Measurements from ENCODE around the gene SFMBT2. TPM values are rescaled to one million over a fixed set of nuclear protein-coding genes. Genes with fewer than 3 reads are reported as not detected.

Gene SFMBT2
- total and polyA plus RNA-seq, 10 of the 15 experiments (the other 5 are each of a cell fraction or from before 2014, with no cell fraction given), result 2.8 to 29.6 (median 15.1) TPM

DNA sequence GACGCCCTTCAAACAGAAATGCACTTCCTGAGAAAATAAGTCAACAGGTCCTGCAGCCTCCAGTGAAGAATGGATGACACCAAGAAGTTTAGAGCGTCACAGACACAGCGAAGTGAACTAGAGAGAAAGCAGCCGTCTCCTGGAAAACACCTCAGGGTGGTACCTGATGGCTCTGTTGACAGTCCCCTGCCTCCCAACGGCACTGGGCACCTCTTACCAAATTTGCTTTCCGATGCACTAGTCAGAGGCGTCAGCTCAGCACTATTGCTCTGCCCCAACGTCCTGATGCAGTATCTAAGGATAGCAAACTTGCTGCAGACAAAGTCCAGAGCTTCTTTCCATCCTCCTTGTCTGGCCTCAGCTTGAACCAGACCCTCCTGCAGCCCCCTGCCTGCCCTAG, 38.3 kb downstream of the SFMBT2 start:
- H3K9ac ChIP-seq (ENCODE audit: control insufficient read depth, insufficient read depth, low read length), result no peak overlapping the region
- TF ChIP-seq, protein P1, sequence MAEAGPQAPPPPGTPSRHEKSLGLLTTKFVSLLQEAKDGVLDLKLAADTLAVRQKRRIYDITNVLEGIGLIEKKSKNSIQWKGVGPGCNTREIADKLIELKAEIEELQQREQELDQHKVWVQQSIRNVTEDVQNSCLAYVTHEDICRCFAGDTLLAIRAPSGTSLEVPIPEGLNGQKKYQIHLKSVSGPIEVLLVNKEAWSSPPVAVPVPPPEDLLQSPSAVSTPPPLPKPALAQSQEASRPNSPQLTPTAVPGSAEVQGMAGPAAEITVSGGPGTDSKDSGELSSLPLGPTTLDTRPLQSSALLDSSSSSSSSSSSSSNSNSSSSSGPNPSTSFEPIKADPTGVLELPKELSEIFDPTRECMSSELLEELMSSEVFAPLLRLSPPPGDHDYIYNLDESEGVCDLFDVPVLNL (IDR thresholded peaks at IDR 0.05; ENCODE audit: low read depth, low read length), result no peak
- TF ChIP-seq, protein P2, sequence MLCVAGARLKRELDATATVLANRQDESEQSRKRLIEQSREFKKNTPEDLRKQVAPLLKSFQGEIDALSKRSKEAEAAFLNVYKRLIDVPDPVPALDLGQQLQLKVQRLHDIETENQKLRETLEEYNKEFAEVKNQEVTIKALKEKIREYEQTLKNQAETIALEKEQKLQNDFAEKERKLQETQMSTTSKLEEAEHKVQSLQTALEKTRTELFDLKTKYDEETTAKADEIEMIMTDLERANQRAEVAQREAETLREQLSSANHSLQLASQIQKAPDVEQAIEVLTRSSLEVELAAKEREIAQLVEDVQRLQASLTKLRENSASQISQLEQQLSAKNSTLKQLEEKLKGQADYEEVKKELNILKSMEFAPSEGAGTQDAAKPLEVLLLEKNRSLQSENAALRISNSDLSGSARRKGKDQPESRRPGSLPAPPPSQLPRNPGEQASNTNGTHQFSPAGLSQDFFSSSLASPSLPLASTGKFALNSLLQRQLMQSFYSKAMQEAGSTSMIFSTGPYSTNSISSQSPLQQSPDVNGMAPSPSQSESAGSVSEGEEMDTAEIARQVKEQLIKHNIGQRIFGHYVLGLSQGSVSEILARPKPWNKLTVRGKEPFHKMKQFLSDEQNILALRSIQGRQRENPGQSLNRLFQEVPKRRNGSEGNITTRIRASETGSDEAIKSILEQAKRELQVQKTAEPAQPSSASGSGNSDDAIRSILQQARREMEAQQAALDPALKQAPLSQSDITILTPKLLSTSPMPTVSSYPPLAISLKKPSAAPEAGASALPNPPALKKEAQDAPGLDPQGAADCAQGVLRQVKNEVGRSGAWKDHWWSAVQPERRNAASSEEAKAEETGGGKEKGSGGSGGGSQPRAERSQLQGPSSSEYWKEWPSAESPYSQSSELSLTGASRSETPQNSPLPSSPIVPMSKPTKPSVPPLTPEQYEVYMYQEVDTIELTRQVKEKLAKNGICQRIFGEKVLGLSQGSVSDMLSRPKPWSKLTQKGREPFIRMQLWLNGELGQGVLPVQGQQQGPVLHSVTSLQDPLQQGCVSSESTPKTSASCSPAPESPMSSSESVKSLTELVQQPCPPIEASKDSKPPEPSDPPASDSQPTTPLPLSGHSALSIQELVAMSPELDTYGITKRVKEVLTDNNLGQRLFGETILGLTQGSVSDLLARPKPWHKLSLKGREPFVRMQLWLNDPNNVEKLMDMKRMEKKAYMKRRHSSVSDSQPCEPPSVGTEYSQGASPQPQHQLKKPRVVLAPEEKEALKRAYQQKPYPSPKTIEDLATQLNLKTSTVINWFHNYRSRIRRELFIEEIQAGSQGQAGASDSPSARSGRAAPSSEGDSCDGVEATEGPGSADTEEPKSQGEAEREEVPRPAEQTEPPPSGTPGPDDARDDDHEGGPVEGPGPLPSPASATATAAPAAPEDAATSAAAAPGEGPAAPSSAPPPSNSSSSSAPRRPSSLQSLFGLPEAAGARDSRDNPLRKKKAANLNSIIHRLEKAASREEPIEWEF (IDR thresholded peaks at IDR 0.05; ENCODE audit: insufficient replicate concordance, low read depth, low read length), result no peak
- TF ChIP-seq GATAD2B (conservative IDR thresholded peaks at IDR 0.05; ENCODE audit: low read depth), result no peak
- no peak for TF ChIP-seq RBBP5 (conservative IDR thresholded peaks at IDR 0.05)
- TF ChIP-seq, protein P3, sequence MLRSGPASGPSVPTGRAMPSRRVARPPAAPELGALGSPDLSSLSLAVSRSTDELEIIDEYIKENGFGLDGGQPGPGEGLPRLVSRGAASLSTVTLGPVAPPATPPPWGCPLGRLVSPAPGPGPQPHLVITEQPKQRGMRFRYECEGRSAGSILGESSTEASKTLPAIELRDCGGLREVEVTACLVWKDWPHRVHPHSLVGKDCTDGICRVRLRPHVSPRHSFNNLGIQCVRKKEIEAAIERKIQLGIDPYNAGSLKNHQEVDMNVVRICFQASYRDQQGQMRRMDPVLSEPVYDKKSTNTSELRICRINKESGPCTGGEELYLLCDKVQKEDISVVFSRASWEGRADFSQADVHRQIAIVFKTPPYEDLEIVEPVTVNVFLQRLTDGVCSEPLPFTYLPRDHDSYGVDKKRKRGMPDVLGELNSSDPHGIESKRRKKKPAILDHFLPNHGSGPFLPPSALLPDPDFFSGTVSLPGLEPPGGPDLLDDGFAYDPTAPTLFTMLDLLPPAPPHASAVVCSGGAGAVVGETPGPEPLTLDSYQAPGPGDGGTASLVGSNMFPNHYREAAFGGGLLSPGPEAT (IDR thresholded peaks at IDR 0.05; ENCODE audit: low read depth), result no peak
- no peak for TF ChIP-seq NFIC (IDR thresholded peaks at IDR 0.05; ENCODE audit: low read depth, low read length)
- TF ChIP-seq MXI1 (IDR thresholded peaks at IDR 0.05; ENCODE audit: low read depth, low read length), result no peak
- no peak for TF ChIP-seq ZSCAN29 (IDR thresholded peaks at IDR 0.05)
- TF ChIP-seq, protein P4, sequence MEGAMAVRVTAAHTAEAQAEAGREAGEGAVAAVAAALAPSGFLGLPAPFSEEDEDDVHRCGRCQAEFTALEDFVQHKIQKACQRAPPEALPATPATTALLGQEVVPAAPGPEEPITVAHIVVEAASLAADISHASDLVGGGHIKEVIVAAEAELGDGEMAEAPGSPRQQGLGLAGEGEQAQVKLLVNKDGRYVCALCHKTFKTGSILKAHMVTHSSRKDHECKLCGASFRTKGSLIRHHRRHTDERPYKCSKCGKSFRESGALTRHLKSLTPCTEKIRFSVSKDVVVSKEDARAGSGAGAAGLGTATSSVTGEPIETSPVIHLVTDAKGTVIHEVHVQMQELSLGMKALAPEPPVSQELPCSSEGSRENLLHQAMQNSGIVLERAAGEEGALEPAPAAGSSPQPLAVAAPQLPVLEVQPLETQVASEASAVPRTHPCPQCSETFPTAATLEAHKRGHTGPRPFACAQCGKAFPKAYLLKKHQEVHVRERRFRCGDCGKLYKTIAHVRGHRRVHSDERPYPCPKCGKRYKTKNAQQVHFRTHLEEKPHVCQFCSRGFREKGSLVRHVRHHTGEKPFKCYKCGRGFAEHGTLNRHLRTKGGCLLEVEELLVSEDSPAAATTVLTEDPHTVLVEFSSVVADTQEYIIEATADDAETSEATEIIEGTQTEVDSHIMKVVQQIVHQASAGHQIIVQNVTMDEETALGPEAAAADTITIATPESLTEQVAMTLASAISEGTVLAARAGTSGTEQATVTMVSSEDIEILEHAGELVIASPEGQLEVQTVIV (IDR thresholded peaks at IDR 0.05; ENCODE audit: borderline replicate concordance, partially characterized antibody), result no peak
- no peak for TF ChIP-seq SPI1 (IDR thresholded peaks at IDR 0.05; ENCODE audit: borderline replicate concordance, insufficient read depth, low read depth, low read length)
- no peak for TF ChIP-seq NFYB (IDR thresholded peaks at IDR 0.05; ENCODE audit: insufficient read depth, low read depth, low read length)
- no peak for TF ChIP-seq SMC3 (IDR thresholded peaks at IDR 0.05; ENCODE audit: borderline replicate concordance, low read length)
- TF ChIP-seq POLR2AphosphoS2 (IDR thresholded peaks at IDR 0.05; ENCODE audit: low read depth, low read length), result no peak
- TF ChIP-seq STAT1 (conservative IDR thresholded peaks at IDR 0.05), result no peak

More for the DNA sequence above, 38.3 kb downstream of the SFMBT2 start:
- no peak for ATAC-seq
- peaks cover 31 to 41% of the 10 kb centered on the region in 2 experiments for H3K36me3 ChIP-seq (ENCODE audit: control insufficient read depth in 2 of 2, insufficient read depth in 2 of 2, low read length in 1 of 2)
- BruUV-seq (replicated peaks), result no TSS peak
- H3K27me3 ChIP-seq (replicated peaks in 1 of 2; ENCODE audit: control insufficient read depth in 2 of 2, insufficient read depth in 2 of 2, low read length in 1 of 2), result no peaks in the 10 kb centered on the region
- WGBS (ENCODE audit: insufficient coverage, insufficient replicate concordance, low lambda C conversion rate, missing lambda C conversion rate), result 98% methylated on average over 8 of the region's 8 CpGs
- intact Hi-C loops (cut with micrococcal nuclease; ENCODE audit: unreplicated experiment) (no loop called here), in situ Hi-C loops (cut with MboI) (no loop called here)
- no peak for FAIRE-seq
- POLR2A ChIA-PET, result no interaction called here
- peaks cover 23% of the 10 kb centered on the region for H3K79me2 ChIP-seq (ENCODE audit: control insufficient read depth, insufficient read depth, low read length)
- no peak for DNase-seq (ENCODE audit: low read depth, low spot score)
- no peak overlapping the region for H3K4me3 ChIP-seq
- SMC1A ChIA-PET (ENCODE audit: uncharacterized antibody, unreplicated experiment), result no interaction called here
- H3K4me2 ChIP-seq (ENCODE audit: control insufficient read depth, insufficient read depth), result no peak overlapping the region
- no peak overlapping the region for H3K27ac ChIP-seq (ENCODE audit: control insufficient read depth, insufficient read depth)
- H3K9me3 ChIP-seq (replicated peaks; ENCODE audit: control insufficient read depth, insufficient read depth, low read length), result no peaks in the 10 kb centered on the region; the same call in 2 of the 3 replicates
- no peaks in the 10 kb centered on the region; the same call in 1 of the 2 replicates for H4K20me1 ChIP-seq (ENCODE audit: control insufficient read depth, insufficient read depth)
- CTCF ChIA-PET, result interaction anchor here (0.6 to 1.2 kb wide), 3 partner anchors 37 to 1276 kb away, joined by 3 read pairs; no protein-coding TSS in a partner anchor
- H2AFZ ChIP-seq (ENCODE audit: control insufficient read depth, low read depth, low read length), result no peak overlapping the region
- RAD21 ChIA-PET (ENCODE audit: unreplicated experiment), result no interaction called here
- H3K4me1 ChIP-seq (ENCODE audit: control insufficient read depth, insufficient read depth, low read length), result no peaks in the 10 kb centered on the region
